OCI-LY7 (cell line): ENCODE results near the gene CEBPG.

Experiments used
- CTCF ChIP-seq: fragments of 200-600 bp; sonication (generic); conservative IDR thresholded peaks from 2 replicates; pipeline ENCODE4 v1.5.1; 2014; ENCODE audit warnings: mild to moderate bottlenecking, antibody characterized with exemption, low read length, moderate library complexity, mixed read lengths
- EZH2phosphoT487 ChIP-seq: fragments of 200-600 bp; sonication (generic); IDR thresholded peaks from 2 replicates; pipeline ENCODE4 v1.6.1; 2018; ENCODE audit warnings: low read depth, borderline replicate concordance, mild to moderate bottlenecking, mixed run types, antibody characterized with exemption, low read length, moderate library complexity, mixed read lengths

GRCh38 chr19:33384983-33385382 lies 11.5 kb downstream of the CEBPG start:
- TF ChIP-seq CTCF (no peak), EZH2phosphoT487 (no peak)
